NCI-H2081 (cell line): ENCODE data around the gene MTFP1.
"Not testable (repeated sequence)": the region's sequence is repeated elsewhere in the genome, so short reads cannot be mapped to it uniquely, and the experiment has no call there.

Source experiments
- DNase-seq, 2 experiments: peaks; one replicate each; lab custom pipeline; 2025; lab: John Stamatoyannopoulos, UW

Gene MTFP1

DNA sequence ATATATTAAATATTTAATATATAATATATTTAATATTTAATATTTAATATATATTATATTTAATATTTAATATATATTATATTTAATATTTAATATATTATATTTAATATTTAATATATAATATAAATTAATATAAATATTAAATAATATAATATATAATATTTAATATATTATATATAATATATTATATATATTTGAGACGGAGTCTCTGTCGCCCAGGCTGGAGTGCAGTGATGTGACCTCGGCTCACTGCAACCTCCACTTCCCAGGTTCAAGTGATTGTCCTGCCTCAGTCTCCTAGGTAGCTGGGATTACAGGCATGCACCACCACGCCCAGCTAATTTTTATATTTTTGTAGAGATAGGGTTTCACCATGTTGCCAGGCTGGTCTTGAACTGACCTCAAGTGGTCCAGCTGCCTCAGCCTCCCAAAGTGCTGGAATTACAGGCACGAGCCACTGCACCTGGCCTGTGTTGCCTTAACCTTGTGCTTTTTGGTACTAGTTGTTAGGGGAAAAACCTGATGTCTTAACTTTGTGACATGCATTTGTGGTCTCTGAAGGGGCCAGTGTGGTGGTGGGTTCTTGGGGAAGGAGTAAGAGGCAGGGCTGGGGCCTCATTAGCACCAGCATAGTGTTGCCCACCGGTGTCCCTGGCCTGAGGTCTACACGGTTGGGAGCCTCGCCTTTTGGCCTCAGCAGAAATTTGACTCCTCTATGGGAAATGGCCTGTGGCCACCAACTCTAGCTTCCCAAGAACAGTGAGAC is 29.7 kb downstream of the MTFP1 start:
- no peak for DNase-seq

DNA sequence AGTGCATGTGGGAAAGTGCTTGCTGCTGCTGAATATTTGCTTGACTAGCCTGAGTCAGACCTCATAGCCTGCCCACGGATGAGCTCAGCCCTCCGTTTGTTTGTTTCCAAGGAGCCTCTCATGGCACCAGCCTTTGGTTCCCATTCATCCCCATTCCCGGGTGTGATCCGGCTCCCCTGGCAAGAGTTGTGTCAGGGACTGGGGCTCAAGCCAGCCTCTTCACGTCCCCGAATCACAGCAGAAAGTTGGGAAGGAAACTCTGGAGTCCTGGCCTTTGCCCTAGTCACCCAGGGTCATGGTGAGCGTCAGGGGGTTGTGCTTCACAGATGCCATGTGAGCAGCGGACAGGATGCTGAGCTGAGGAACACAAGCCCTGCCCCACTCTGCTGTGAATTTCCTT is 32.4 kb downstream of the MTFP1 start:
- DNase-seq: no peak

DNA sequence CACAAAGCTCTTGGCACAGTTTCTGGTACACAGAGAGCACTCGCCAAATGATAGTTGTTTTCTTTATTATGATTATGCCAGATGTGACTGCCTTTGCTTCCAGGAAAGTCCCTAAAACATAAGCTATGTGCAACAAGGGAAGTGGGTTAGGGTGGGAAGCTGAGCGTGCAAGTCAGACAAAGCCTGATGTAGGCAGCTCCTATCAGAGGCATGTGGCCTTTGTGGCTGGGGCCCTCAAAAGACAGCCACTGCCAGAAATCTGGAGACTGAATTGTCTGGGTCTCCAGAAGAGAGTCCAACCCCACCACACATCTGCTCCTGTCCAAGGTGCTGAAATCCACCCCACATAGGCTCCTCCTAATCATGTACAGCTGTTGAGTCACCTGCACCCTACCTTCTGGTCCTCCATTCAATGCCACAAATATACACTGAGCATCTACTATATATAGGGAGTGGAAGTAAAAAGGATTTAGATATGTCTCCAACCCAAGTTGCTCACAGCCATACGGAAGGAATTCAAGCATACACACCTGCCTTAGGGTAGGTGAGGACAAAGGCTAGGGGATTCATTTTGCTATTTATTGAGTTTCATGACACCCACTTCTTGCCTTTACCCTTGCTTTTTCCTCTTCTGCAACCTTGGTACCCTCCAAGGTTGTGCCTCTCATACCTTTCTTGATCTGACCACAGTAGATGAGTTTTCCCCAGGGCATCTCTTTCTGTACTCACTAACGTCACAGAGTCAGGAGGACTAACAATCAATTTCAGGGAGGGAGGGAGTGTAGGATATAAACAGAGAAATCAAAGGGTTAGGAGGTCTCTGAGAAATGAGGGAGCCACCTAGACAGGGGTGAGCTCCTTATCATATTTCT is 33.8 kb downstream of the MTFP1 start:
- no peak for DNase-seq

DNA sequence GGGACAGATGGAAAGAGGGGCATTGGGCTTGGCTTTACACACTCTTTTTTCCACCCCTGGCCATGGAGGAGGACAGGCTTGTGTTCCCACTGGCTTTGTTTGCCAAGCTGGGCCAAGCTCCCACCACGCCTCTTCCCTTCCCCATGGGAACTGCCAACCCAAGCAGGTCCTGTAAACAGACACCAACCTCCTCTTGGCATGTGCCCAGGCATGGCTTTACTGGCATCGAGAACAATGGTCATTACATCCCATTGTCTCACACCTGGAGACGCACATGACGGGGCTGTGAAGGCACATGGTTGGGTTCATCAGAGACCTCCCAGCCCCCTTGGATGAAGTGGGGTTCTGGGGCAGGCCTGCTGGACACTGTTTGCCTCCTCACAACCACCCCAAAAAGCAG is 34.6 kb downstream of the MTFP1 start:
- DNase-seq: peak; percentile 49 to 70

DNA sequence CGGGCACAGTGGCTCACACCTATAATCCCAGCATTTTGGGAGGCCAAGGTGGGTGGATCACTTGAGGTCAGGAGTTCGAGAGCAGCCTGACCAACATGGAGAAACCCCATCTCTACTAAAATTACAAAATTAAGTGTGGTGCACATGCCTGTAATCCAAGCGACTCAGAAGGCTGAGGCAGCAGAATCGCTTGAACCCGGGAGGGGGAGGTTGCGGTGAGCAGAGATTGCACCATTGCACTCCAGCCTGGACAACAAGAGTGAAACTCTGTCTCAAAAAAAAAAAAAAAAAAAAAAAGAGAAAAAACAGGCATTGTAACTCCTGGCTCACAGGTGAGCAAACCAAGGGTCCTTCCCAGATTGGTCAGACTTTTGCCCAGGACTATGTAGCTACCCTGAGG is 35.0 kb downstream of the MTFP1 start:
- DNase-seq: not testable (repeated sequence)

DNA sequence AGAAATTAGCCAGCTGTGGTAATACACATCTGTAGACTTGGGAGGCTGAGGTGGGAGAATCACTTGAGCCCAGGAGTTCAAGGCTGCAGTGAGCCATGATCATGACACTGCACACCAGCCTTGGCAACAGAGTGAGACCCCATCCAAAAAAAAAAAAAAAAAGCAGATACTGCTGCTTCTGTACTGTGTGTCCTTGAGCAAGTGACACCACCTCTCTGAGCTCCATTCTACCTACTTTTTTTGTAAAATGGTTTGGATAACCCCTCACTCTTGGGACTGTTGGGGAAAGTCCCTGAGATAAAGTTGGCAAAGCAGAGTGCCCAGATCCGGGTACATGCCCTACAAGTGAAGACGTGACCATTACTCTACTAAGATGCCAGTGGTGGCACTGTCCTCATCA is 43.6 kb downstream of the MTFP1 start:
- DNase-seq: no peak

DNA sequence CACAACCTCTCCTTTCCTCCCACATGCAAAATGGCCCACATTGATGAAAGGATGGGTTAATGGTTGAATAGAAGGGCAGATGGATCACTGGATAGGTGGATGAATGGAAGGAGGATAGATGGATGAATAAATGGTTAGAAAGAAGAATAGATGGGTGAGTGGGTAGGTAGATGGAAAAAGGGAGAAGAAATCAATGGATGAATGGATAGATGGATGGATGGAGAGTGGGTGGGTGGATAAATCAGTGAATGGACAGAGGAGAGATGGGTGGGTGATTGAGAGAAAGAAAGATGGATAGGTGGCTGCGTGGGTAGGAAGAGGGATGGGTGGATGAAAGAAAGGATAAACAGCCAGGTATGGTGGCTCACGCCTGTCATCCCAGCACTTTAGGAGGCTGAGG is 45.1 kb downstream of the MTFP1 start:
- DNase-seq: no peak

DNA sequence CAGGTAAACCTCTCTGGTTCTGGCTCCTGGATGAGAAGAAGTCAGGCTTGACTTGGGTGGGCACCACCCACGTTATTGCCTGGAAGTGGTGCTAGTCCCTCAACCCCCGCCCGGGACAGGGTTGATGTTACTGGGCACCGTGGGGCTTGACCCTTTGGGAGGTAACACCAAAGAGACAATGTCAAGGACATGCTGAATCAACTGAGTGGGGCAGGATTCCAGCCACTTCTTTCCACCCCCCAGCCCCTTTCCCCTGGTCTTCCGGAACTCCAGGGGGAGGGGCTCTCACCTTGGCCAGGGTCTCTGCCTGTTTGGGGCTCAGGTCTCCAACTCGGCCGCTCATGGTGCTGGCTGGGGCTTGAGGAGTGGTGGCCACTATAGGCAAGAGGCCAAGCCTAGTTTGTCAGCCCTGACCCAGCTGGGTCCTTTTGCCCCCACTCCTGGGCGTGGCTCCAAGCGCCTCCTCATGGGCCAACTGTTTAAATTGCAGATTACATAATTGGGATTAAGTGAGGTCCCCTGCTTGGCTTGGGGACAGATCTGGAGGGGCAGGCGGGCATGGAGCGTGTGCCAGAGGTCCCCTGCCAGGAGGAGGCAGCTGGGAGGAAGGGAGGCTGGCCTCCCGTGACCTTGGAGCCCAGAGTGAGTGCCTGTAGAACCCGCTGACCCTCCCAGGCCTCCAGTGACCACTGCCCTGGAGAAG is 46.2 kb downstream of the MTFP1 start, which contains the start of gene SEC14L3:
Gene SEC14L3, minus strand, starts transcription at position 402 of the 703 bp plus-strand sequence. Its CDS starts 59 bp downstream, at position 343.
- DNase-seq: no peak

DNA sequence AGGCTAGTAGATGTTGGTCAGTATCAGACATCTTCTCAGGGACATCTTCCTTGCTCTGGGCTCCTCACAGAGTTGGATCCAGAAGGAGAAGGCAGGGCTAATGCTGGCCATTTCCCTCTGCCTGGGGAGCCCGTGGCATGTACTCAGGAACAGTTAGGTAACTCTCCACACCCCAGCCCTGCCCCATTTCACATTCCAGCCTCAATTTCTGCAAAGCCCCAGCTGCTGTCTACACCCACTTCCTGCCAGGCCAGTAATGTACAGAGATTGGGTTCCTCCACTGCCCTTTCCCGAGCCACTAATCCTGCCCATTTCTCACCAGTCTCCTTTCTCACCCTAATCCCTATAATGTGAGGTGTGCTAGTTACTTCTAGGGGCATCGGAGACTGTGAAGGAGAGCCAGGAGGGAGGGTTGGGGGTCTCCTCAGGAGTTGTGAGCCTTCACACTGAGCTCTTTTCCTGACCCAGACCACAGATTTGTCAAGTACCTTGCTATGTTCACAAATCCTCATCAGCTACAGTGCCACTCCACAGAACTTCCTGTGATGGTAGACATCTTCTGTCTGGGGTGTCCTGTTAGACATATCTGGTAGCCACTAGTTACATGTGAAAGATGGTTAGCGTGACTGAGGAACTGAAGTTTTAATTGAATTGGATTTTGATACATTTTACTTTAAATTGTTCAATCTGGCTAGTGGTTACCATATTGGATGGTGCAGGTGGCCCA is 47.6 kb downstream of the MTFP1 start:
- DNase-seq: no peak

DNA sequence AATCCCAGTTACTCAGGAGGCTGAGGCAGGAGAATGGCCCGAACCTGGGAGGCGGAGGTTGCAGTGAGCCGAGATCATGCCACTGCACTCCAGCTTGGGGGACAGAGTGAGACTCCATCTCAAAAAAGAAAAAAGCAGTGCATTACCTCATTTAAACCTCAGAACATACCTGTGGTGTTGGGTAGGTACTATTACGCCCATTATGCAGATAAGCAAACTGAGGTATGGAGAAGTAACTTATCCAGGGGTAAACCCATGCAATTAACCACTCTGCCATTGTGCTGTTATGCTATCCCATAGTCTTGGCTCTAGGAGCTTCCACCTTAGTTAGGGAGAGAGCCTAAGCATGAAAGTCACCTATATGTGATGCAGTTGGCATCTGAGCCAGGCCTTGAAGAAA is 48.6 kb downstream of the MTFP1 start:
- DNase-seq: no peak

DNA sequence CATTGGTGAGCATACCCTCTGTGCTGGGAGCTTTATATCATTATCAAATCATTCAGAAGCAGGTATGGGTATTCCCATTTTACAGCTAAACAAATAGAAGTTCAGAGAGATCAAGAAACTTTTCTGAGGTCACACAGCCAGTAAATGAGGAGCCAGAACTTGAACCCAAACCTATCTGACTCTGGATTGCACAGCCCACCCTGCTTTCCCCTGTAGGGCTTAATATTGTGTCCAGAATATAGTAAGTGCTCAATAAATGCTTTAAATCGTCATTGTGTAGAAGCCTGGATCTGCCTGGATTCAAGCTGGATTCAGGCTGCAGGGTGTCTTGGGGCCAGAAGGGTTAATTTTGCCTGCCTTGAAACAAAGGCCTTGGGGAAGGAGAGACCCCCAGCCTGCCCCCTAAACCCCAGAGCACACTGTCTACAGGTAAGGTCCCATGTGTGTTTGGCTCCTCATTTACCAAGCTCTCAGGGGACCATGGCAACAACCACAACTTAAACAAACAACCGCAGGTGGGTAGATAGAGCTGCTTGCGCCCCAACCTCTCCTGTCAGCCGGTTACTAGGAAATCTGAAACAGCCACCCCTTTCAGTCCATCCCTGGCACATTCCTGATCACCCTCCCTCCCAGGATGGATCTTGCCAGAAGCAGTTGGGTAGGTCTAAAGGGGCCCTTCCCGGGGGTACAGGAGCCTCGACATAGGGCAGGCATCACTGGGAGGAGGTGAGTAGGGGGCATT is 49.3 kb downstream of the MTFP1 start:
- DNase-seq: peak; percentile 26 to 37
